HCT116 (cell line): ENCODE results near the gene LDB2.

Source experiments
- ATF3 ChIP-seq: IDR thresholded peaks from 2 replicates; pipeline ENCODE4 v1.6.1; 2012
- CTCF ChIP-seq, 3 experiments: fragments of 200-600 bp in 1 of 3; sonication (generic) in 1 of 3; IDR thresholded peaks in 2 of 3; conservative IDR thresholded peaks in 1 of 3; 2 replicates each; pipeline ENCODE4 v1.5.1; 2012 to 2017; ENCODE audit warnings: low read depth in 2 of 3, low read length in 2 of 3, antibody characterized with exemption in 1 of 3, borderline replicate concordance in 1 of 3, control low read depth in 1 of 3, mild to moderate bottlenecking in 1 of 3, mixed read lengths in 1 of 3, mixed run types in 1 of 3, moderate library complexity in 1 of 3; ENCODE audit not compliant: insufficient read depth in 1 of 3
- EZH2 ChIP-seq: fragments of 200-600 bp; sonication (generic); IDR thresholded peaks from 2 replicates; pipeline ENCODE4 v1.6.1; 2017; ENCODE audit warnings: antibody characterized with exemption, mixed run types
- JUND ChIP-seq: IDR thresholded peaks from 2 replicates; pipeline ENCODE4 v1.6.1; 2012
- POLR2A ChIP-seq: IDR thresholded peaks from 2 replicates; pipeline ENCODE4 v1.7.0; 2011; ENCODE audit warnings: borderline replicate concordance; ENCODE audit not compliant: insufficient read depth, insufficient read length; ENCODE audit errors: extremely low read depth
- POLR2AphosphoS5 ChIP-seq: IDR thresholded peaks from 2 replicates; pipeline ENCODE4 v1.6.1; 2011; ENCODE audit warnings: mild to moderate bottlenecking, low read depth, low read length, moderate library complexity
- RAD21 ChIP-seq: IDR thresholded peaks from 2 replicates; pipeline ENCODE4 v1.6.1; 2012; ENCODE audit warnings: low read depth, mild to moderate bottlenecking
- SIN3A ChIP-seq: IDR thresholded peaks from 2 replicates; pipeline ENCODE4 v1.6.1; 2012; ENCODE audit warnings: low read depth
- ZNF274 ChIP-seq: fragments of 200-500 bp; sonication (Bioruptor generic); IDR thresholded peaks from 2 replicates; pipeline ENCODE4 v1.6.1; 2014; ENCODE audit warnings: mild to moderate bottlenecking, low read depth, low read length, inconsistent platforms
- TF ChIP-seq, protein P1 (sequence below): IDR thresholded peaks from 2 replicates; pipeline ENCODE4 v1.6.1; 2012
- TF ChIP-seq, protein P2 (sequence below): IDR thresholded peaks from 2 replicates; pipeline ENCODE4 v1.6.1; 2011; ENCODE audit warnings: mild to moderate bottlenecking, low read length, moderate library complexity; ENCODE audit not compliant: insufficient replicate concordance; ENCODE audit errors: extremely low read depth

- TF ChIP-seq, protein P1, sequence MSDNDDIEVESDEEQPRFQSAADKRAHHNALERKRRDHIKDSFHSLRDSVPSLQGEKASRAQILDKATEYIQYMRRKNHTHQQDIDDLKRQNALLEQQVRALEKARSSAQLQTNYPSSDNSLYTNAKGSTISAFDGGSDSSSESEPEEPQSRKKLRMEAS: no peak
- no peak for TF ChIP-seq CTCF (IDR thresholded peaks at IDR 0.05 in 2 of 3, conservative IDR thresholded peaks at IDR 0.05 in 1 of 3; ENCODE audit: borderline replicate concordance in 1 of 3, insufficient read depth in 1 of 3, low read depth in 2 of 3, low read length in 2 of 3)
- no peak for TF ChIP-seq ZNF274
- no peak for TF ChIP-seq POLR2A
- no peak for TF ChIP-seq POLR2AphosphoS5
- TF ChIP-seq, protein P2, sequence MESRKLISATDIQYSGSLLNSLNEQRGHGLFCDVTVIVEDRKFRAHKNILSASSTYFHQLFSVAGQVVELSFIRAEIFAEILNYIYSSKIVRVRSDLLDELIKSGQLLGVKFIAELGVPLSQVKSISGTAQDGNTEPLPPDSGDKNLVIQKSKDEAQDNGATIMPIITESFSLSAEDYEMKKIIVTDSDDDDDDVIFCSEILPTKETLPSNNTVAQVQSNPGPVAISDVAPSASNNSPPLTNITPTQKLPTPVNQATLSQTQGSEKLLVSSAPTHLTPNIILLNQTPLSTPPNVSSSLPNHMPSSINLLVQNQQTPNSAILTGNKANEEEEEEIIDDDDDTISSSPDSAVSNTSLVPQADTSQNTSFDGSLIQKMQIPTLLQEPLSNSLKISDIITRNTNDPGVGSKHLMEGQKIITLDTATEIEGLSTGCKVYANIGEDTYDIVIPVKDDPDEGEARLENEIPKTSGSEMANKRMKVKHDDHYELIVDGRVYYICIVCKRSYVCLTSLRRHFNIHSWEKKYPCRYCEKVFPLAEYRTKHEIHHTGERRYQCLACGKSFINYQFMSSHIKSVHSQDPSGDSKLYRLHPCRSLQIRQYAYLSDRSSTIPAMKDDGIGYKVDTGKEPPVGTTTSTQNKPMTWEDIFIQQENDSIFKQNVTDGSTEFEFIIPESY: no peak
- TF ChIP-seq SIN3A: no peak
- no peak for TF ChIP-seq JUND
- TF ChIP-seq RAD21: no peak
- no peak for TF ChIP-seq EZH2
- no peak for TF ChIP-seq ATF3
Observed at GRCh38 chr4:16750216-16750615, 148.2 kb downstream of the LDB2 start.
